Right lobe of liver (tissue), 6 donors: Measurements from ENCODE around the gene SLC2A11. TPM values are rescaled to one million over a fixed set of nuclear protein-coding genes. Genes with fewer than 3 reads are reported as not detected.
A peak's percentile ranks its signal among the peaks of the same experiment; 100 is the strongest.

Experiments used
- ATAC-seq, 4 donors: fragments of 200-7000 bp; cut with Tn5 transposase; one replicate each; pipeline ENCODE4 v1.9.1; 2020; ENCODE audit warnings: mild to moderate bottlenecking in 4 of 4, moderate library complexity in 4 of 4
- DNase-seq, 3 donors: peaks; one replicate each; pipeline ENCODE4 v3.0.0-alpha.2; 2020
- H3K27ac ChIP-seq, 3 donors: fragments of 200-600 bp; one replicate each; pipeline ENCODE4 v1.8.0; 2022
- H3K27me3 ChIP-seq, 2 donors: fragments of 200-600 bp; one replicate each; pipeline ENCODE4 v1.8.0; 2022
- H3K36me3 ChIP-seq, 4 donors: fragments of 200-600 bp; sonication (generic) in 1 of 4; one replicate each; pipeline versions ENCODE4 v1.5.1 to v1.8.0; 2017 to 2022; ENCODE audit warnings: control low read depth in 1 of 4
- H3K4me1 ChIP-seq, 4 donors: fragments of 200-600 bp; sonication (generic) in 1 of 4; one replicate each; pipeline versions ENCODE4 v1.5.1 to v1.8.0; 2017 to 2022; ENCODE audit warnings: control low read depth in 1 of 4
- H3K4me3 ChIP-seq, 3 donors: fragments of 200-600 bp; one replicate each; pipeline ENCODE4 v1.8.0; 2022
- H3K9me3 ChIP-seq, 4 donors: fragments of 200-600 bp; sonication (generic) in 1 of 4; one replicate each; pipeline versions ENCODE4 v1.5.1 to v1.8.0; 2017 to 2022; ENCODE audit warnings: control low read depth in 1 of 4
- POLR2A ChIP-seq: fragments of 450-650 bp; IDR thresholded peaks from one replicate; pipeline ENCODE4 v1.6.1; 2017; ENCODE audit warnings: antibody characterized with exemption, mild to moderate bottlenecking
- WGBS: methylation state at CpG from one replicate; pipeline ENCODE4 v1.1.6; 2018; ENCODE audit warnings: low coverage, low lambda C conversion rate; ENCODE audit not compliant: insufficient coverage; ENCODE audit errors: missing lambda C conversion rate; 5-methylcytosine and 5-hydroxymethylcytosine counted together
- intact Hi-C, 2 donors: fragments of 100-400 bp; cut with DNase I; formaldehyde crosslinking; loops; one replicate each; pipeline versions ENCODE4 v1.11.2 to v1.14.1; 2022
- total RNA-seq, 6 experiments: library from RNA; depleted of rRNA in 2 of 6; stranded (reverse); fragments of >200 nt in 2 of 6; fragmentation: NEBNext Ultra II Directional in 3 of 6; extraction: Animal tissue kit (Norgen Biotek cat#: 25700) in 3 of 6; gene quantifications; one replicate each; pipeline versions ENCODE4 v1.1.0 to v1.2.4, GENCODE V29; 2016 to 2023
- TF ChIP-seq, protein P1 (sequence below), 4 donors: fragments of 200-600 bp in 3 of 4; fragments of 450-650 bp in 1 of 4; IDR thresholded peaks; one replicate each; pipeline versions ENCODE4 v1.5.1 to v1.8.0; 2016 to 2022; ENCODE audit warnings: antibody characterized with exemption in 4 of 4, mild to moderate bottlenecking in 2 of 4
- donor health status: DM: no; HTN: yes; CAD: no.
- donor health status: DM: no; HTN: no; CAD: no.
- donor health status: DM: no; HTN: no; CAD: no.
- donor health status: DM: no; HTN: yes; CAD: no.
- donor health status: DM: no; HTN: yes; CAD: no.

SLC2A11 gene
- total RNA-seq, 6 experiments from 2014 or later = 2.9 to 7.1 (median 5.0) TPM

- H3K27me3 ChIP-seq = no peaks in the 10 kb centered on the region
- WGBS = 45% methylated on average over 4 of the region's 11 CpGs
- peaks cover 0 to 8% (median 3%) of the 10 kb centered on the region in 4 donors for H3K36me3 ChIP-seq
- intact Hi-C loops = no loop called here
- peak overlapping the region; percentile 67 to 80 (median 72) for H3K4me3 ChIP-seq
- peaks cover 0 to 31% (median 11%) of the 10 kb centered on the region in 4 donors for H3K4me1 ChIP-seq
- H3K27ac ChIP-seq = peak overlapping the region; percentile 89 to 91 (median 89)
- H3K9me3 ChIP-seq = no peaks in the 10 kb centered on the region
- DNase-seq = no peak
- ATAC-seq = peak in 1 of 4 donors; percentile 1
- TF ChIP-seq, protein P1, sequence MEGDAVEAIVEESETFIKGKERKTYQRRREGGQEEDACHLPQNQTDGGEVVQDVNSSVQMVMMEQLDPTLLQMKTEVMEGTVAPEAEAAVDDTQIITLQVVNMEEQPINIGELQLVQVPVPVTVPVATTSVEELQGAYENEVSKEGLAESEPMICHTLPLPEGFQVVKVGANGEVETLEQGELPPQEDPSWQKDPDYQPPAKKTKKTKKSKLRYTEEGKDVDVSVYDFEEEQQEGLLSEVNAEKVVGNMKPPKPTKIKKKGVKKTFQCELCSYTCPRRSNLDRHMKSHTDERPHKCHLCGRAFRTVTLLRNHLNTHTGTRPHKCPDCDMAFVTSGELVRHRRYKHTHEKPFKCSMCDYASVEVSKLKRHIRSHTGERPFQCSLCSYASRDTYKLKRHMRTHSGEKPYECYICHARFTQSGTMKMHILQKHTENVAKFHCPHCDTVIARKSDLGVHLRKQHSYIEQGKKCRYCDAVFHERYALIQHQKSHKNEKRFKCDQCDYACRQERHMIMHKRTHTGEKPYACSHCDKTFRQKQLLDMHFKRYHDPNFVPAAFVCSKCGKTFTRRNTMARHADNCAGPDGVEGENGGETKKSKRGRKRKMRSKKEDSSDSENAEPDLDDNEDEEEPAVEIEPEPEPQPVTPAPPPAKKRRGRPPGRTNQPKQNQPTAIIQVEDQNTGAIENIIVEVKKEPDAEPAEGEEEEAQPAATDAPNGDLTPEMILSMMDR (IDR thresholded peaks at IDR 0.05) = no peak
- no peak for TF ChIP-seq POLR2A
These were observed 35.7 kb downstream of the SLC2A11 start for GRCh38 chr22:23893121-23893944.

GRCh38 chr22:23893945-23894709 is 36.5 kb downstream of the SLC2A11 start, which contains the start of gene MIF:
MIF (plus strand) TSS chr22:23894383; CDS start chr22:23894475, 92 bp downstream.
- H3K9me3 ChIP-seq = no peaks in the 10 kb centered on the region
- peaks cover 0 to 8% (median 3%) of the 10 kb centered on the region in 4 donors for H3K36me3 ChIP-seq
- 20% methylated on average over 2 of the region's 72 CpGs for WGBS
- intact Hi-C loops = no loop called here
- peak; percentile 92 for TF ChIP-seq POLR2A
- TF ChIP-seq, protein P1 (IDR thresholded peaks at IDR 0.05) = peak; percentile 51 to 60 (median 58)
- peaks cover 0 to 31% (median 11%) of the 10 kb centered on the region in 4 donors for H3K4me1 ChIP-seq
- H3K27ac ChIP-seq = peak within 1 kb of the TSS; percentile 89 to 91 (median 89)
- peak within 1 kb of the TSS; percentile 67 to 80 (median 72) for H3K4me3 ChIP-seq
- peak; percentile 81 to 89 (median 87) for ATAC-seq
- no peaks in the 10 kb centered on the region for H3K27me3 ChIP-seq
- peak; percentile 95 to 97 (median 96) for DNase-seq

- H3K4me1 ChIP-seq = peaks cover 0 to 31% (median 11%) of the 10 kb centered on the region in 4 donors
- DNase-seq (peak; percentile 79 to 87 (median 85)), ATAC-seq (peak; percentile 54 to 72 (median 62))
- TF ChIP-seq, protein P1 (IDR thresholded peaks at IDR 0.05) = peak; percentile 11 to 24 (median 15)
- no peak for TF ChIP-seq POLR2A
- no peaks in the 10 kb centered on the region for H3K27me3 ChIP-seq
- 0% methylated on average over 13 of the region's 79 CpGs for whole genome bisulfite sequencing
- peak overlapping the region; percentile 67 to 80 (median 72) for H3K4me3 ChIP-seq
- H3K36me3 ChIP-seq = peaks cover 0 to 8% (median 3%) of the 10 kb centered on the region in 4 donors
- intact Hi-C loops = no loop called here
- H3K9me3 ChIP-seq = no peaks in the 10 kb centered on the region
- H3K27ac ChIP-seq = peak overlapping the region; percentile 89 to 91 (median 89)
These were observed 37.3 kb downstream of the SLC2A11 start for GRCh38 chr22:23894710-23895598.
